Uterus (tissue), 2 donors: ENCODE measurements around the gene AHR.

ENCODE experiments used
- POLR2A ChIP-seq, 2 donors: fragments of 450-650 bp; IDR thresholded peaks; one replicate each; pipeline ENCODE4 v1.6.1; 2016; ENCODE audit warnings: antibody characterized with exemption in 2 of 2, mild to moderate bottlenecking in 1 of 2, moderate library complexity in 1 of 2
- TF ChIP-seq, protein P1 (sequence below), 4 experiments: fragments of 200-600 bp in 2 of 4; fragments of 450-650 bp in 2 of 4; sonication (generic) in 2 of 4; IDR thresholded peaks; one replicate each; pipeline ENCODE4 v1.5.1; 2016 to 2019; ENCODE audit warnings: antibody characterized with exemption in 4 of 4, mild to moderate bottlenecking in 2 of 4, moderate library complexity in 1 of 4

DNA sequence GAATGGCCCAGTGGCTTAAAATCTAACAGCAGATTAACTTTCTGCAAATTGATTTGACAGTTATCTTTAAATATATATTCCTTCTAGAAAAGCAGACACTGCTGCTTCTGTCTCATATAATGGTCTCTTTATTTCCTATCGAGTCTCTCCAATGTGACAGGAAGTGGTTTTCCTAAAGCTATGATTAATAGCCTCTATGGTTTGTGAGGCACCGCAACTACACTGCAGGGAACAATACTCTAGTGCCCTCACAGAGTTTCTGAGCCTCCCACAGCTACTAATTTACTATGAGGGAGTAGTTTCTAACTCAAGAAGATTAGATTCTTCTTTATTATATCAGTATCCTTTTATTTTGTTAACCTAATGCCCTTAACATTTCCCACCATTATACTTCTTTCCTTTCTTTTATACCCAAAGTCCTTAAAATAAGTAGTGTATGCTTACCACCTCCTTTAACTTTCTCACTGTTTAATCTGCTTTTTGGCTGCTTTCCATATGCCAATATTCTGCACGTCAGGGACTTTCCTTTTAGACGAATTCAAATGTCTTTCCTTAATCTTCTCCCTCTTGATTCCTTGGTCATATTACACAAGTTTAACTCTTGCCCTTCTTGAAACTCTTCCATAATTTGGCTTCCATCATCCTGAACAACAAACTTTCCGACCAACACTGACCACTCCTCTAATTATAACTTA is 23.8 kb upstream of the AHR start:
- TF ChIP-seq, protein P1, sequence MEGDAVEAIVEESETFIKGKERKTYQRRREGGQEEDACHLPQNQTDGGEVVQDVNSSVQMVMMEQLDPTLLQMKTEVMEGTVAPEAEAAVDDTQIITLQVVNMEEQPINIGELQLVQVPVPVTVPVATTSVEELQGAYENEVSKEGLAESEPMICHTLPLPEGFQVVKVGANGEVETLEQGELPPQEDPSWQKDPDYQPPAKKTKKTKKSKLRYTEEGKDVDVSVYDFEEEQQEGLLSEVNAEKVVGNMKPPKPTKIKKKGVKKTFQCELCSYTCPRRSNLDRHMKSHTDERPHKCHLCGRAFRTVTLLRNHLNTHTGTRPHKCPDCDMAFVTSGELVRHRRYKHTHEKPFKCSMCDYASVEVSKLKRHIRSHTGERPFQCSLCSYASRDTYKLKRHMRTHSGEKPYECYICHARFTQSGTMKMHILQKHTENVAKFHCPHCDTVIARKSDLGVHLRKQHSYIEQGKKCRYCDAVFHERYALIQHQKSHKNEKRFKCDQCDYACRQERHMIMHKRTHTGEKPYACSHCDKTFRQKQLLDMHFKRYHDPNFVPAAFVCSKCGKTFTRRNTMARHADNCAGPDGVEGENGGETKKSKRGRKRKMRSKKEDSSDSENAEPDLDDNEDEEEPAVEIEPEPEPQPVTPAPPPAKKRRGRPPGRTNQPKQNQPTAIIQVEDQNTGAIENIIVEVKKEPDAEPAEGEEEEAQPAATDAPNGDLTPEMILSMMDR (IDR thresholded peaks at IDR 0.05): no peak
- no peak for TF ChIP-seq POLR2A (IDR thresholded peaks at IDR 0.05)
